Liver (tissue), 9 donors: Measurements from ENCODE around the gene PLS3. TPM values are rescaled to one million over a fixed set of nuclear protein-coding genes. Genes with fewer than 3 reads are reported as not detected.

ENCODE experiments used
- DNase-seq: peaks from one replicate; pipeline ENCODE4 v3.0.0-alpha.2; 2017; ENCODE audit warnings: low spot score
- H3K27ac ChIP-seq, 2 donors: one replicate each; pipeline ENCODE4 v1.7.0; 2013; ENCODE audit warnings: inconsistent platforms in 2 of 2, low read length in 2 of 2, control low read depth in 1 of 2, low read depth in 1 of 2, mild to moderate bottlenecking in 1 of 2
- H3K27me3 ChIP-seq, 4 donors: one replicate each; pipeline versions ENCODE4 v1.6.1 to v1.7.0; 2013; ENCODE audit warnings: low read length in 3 of 4, inconsistent platforms in 1 of 4, mild to moderate bottlenecking in 1 of 4, moderate library complexity in 1 of 4; ENCODE audit not compliant: control insufficient read depth in 4 of 4, insufficient read depth in 4 of 4
- H3K36me3 ChIP-seq, 4 donors: one replicate each; pipeline versions ENCODE4 v1.6.1 to v1.7.0; 2013; ENCODE audit warnings: low read length in 3 of 4, mild to moderate bottlenecking in 3 of 4, low read depth in 1 of 4, moderate library complexity in 1 of 4; ENCODE audit not compliant: control insufficient read depth in 4 of 4, insufficient read depth in 3 of 4
- H3K4me1 ChIP-seq, 4 donors: one replicate each; pipeline versions ENCODE4 v1.6.1 to v1.7.0; 2013; ENCODE audit warnings: low read length in 3 of 4, mild to moderate bottlenecking in 3 of 4, moderate library complexity in 1 of 4; ENCODE audit not compliant: control insufficient read depth in 4 of 4, insufficient read depth in 4 of 4
- H3K4me3 ChIP-seq, 3 donors: one replicate each; pipeline versions ENCODE4 v1.6.1 to v1.7.0; 2013; ENCODE audit warnings: low read length in 3 of 3, control low read depth in 1 of 3, low read depth in 1 of 3, mild to moderate bottlenecking in 1 of 3
- H3K9ac ChIP-seq, 2 donors: one replicate each; pipeline ENCODE4 v1.7.0; 2013; ENCODE audit warnings: low read length in 2 of 2, mild to moderate bottlenecking in 2 of 2, moderate library complexity in 2 of 2, control low read depth in 1 of 2, low read depth in 1 of 2
- H3K9me3 ChIP-seq, 4 donors: one replicate each; pipeline versions ENCODE4 v1.6.1 to v1.7.0; 2013; ENCODE audit warnings: low read length in 3 of 4; ENCODE audit not compliant: control insufficient read depth in 4 of 4
- HNF4A ChIP-seq, 2 donors: conservative IDR thresholded peaks; 2 replicates each; pipeline ENCODE4 v1.6.1; 2016; ENCODE audit warnings: antibody characterized with exemption in 2 of 2, mild to moderate bottlenecking in 2 of 2
- HNF4G ChIP-seq: IDR thresholded peaks from 2 replicates; pipeline ENCODE4 v1.6.1; 2016; ENCODE audit warnings: antibody characterized with exemption
- NR2F2 ChIP-seq: IDR thresholded peaks from 2 replicates; pipeline ENCODE4 v1.6.1; 2016; ENCODE audit warnings: antibody characterized with exemption
- RAD21 ChIP-seq, 2 donors: IDR thresholded peaks; 2 replicates each; pipeline ENCODE4 v1.6.1; 2016; ENCODE audit warnings: antibody characterized with exemption in 2 of 2, mild to moderate bottlenecking in 2 of 2
- SP1 ChIP-seq: IDR thresholded peaks from 2 replicates; pipeline ENCODE4 v1.6.1; 2018; ENCODE audit warnings: antibody characterized with exemption, mild to moderate bottlenecking
- TAF1 ChIP-seq: conservative IDR thresholded peaks from 2 replicates; pipeline ENCODE4 v1.6.1; 2016; ENCODE audit warnings: antibody characterized with exemption, mild to moderate bottlenecking
- WGBS: extraction: QIAGEN DNeasy Blood & Tissue Kit; methylation state at CpG from one replicate; pipeline ENCODE4 v1.1.7; 2013; 5-methylcytosine and 5-hydroxymethylcytosine counted together
- polyA plus RNA-seq, 2 donors: library from polyadenylated mRNA; stranded (reverse) in 1 of 2; unstranded in 1 of 2; fragments of 200-250 nt in 1 of 2; fragments of >200 nt in 1 of 2; fragmentation: Nextera tagmentation in 1 of 2; extraction: Ambion mirVana in 1 of 2; gene quantifications; one replicate each; pipeline versions ENCODE4 v1.2.1 to v1.2.3, GENCODE V29; 2013 to 2015
- total RNA-seq, 2 donors: library from RNA; depleted of rRNA; stranded (reverse); fragments of >200 nt; gene quantifications; one replicate each; pipeline ENCODE4 v1.2.3, GENCODE V29; 2014
- TF ChIP-seq, protein P1 (sequence below): IDR thresholded peaks from 2 replicates; pipeline ENCODE4 v1.6.1; 2016; ENCODE audit warnings: antibody characterized with exemption
- TF ChIP-seq, protein P2 (sequence below): fragments of 150-350 bp; IDR thresholded peaks from 2 replicates; pipeline ENCODE4 v1.5.1; 2017; ENCODE audit warnings: improper control_type of control experiment, low read depth, low read length; ENCODE audit not compliant: missing input control
- TF ChIP-seq, protein P3 (sequence below): IDR thresholded peaks from 2 replicates; pipeline ENCODE4 v1.6.1; 2016; ENCODE audit warnings: antibody characterized with exemption
- donor health status: healthy.
- donor health status: healthy.
- donor health status: healthy.
- donor health status: healthy.
- donor health status: healthy.

The PLS3 gene
- total and polyA plus RNA-seq, 4 donors, result 56.3 to 119 (median 71.6) TPM

DNA sequence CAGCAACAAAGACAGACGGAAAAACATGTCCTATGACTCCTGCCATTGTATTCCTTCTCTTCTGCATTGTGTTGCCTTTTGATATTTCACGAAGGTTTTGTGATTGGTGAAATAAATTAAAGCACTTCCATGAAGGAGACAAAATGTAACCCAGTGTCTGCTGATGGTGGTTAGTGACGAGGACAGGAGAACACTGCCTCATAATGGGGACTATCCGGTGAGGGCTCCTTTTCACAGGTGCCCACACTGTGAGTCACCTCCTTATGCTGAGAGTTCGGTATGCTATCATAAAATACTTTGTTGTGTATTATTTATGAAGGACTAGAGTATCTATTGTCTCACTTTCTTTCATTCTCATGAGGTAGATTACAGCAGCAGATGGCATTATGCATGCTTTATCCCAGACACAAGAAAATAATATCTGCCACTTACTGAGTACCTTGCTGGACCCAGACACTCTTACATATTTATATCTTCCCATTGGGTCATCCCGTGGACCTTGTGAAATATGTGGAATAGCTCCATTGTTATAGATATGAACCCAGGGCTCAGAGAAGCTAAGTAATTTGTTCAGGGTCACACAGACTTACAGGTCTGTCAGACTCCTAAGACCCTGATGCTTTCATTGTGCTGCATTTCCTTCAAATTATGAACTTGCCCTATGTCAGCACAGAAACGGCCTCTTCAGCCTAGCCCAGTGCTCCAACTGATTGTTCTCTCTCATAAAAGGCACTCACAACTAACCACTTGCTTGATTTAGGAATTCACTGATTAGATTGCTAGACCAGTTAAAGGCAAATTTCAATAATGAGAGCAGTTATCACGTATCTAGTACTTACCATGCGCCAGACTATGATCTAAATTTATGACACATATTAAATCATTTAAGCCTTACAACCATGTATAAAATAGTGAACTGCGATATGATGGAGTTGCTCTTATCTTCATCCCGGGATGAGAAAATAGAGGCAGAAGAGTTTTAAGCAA is 31.2 kb downstream of the PLS3 start:
- WGBS, result 82% methylated on average over 11 of the region's 11 CpGs
- DNase-seq, result no peak
- TF ChIP-seq RAD21 (IDR thresholded peaks at IDR 0.05), result no peak
- TF ChIP-seq, protein P1, sequence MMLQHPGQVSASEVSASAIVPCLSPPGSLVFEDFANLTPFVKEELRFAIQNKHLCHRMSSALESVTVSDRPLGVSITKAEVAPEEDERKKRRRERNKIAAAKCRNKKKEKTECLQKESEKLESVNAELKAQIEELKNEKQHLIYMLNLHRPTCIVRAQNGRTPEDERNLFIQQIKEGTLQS, result no peak
- TF ChIP-seq, protein P2, sequence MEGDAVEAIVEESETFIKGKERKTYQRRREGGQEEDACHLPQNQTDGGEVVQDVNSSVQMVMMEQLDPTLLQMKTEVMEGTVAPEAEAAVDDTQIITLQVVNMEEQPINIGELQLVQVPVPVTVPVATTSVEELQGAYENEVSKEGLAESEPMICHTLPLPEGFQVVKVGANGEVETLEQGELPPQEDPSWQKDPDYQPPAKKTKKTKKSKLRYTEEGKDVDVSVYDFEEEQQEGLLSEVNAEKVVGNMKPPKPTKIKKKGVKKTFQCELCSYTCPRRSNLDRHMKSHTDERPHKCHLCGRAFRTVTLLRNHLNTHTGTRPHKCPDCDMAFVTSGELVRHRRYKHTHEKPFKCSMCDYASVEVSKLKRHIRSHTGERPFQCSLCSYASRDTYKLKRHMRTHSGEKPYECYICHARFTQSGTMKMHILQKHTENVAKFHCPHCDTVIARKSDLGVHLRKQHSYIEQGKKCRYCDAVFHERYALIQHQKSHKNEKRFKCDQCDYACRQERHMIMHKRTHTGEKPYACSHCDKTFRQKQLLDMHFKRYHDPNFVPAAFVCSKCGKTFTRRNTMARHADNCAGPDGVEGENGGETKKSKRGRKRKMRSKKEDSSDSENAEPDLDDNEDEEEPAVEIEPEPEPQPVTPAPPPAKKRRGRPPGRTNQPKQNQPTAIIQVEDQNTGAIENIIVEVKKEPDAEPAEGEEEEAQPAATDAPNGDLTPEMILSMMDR, result no peak
- H3K4me1 ChIP-seq, result peaks cover 0 to 22% (median 14%) of the 10 kb centered on the region in 4 donors
- H3K27ac ChIP-seq, result no peak overlapping the region
- no peaks in the 10 kb centered on the region for H3K27me3 ChIP-seq
- no peaks in the 10 kb centered on the region for H3K36me3 ChIP-seq
- no peak overlapping the region for H3K4me3 ChIP-seq
- H3K9me3 ChIP-seq, result no peaks in the 10 kb centered on the region
- no peak overlapping the region for H3K9ac ChIP-seq

DNA sequence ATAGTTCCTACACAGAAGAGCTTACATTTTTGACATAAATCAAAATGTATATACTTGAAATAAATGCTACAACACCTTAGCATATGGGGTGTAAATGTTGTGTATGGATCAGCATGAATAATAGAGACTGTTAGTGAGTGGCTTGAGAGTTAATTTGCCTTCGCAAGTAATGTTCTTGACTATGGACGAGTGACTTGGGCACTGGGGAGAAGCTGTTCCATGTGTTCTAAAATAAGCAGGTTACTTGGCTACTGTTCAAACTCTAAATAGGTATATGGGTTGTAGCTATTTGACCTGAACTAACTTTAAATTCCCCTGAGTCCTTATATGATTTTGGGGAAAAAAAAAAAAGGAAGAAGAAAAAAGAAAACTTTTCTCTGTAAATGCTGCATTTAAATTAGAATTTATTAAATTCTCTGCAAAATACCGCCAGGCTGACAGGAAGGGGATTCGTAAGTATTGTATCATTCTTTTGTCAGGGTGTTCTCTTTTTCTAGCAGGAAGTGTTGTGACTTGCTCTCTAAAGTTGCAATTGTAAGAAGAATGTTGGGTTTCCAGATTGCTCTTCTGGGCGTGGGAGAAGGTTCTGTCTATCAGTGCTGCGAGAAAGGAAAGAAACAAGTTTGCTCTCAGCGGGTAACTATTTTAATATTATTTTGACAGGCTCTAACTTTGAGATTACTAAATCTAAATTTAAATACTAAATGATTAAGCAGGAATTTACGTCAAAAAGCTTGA is 32.2 kb downstream of the PLS3 start:
- Histone ChIP-seq H3K27ac (peak overlapping the region in 1 of 2 donors; percentile 3), H3K4me3 (no peak overlapping the region), H3K27me3 (no peaks in the 10 kb centered on the region), H3K9ac (peak overlapping the region in 1 of 2 donors; percentile 31), H3K4me1 (peaks cover 0 to 20% (median 11%) of the 10 kb centered on the region in 4 donors), H3K9me3 (no peaks in the 10 kb centered on the region), H3K36me3 (no peaks in the 10 kb centered on the region)
- DNase-seq, result no peak
- WGBS, result 60% methylated on average over 8 of the region's 8 CpGs
- peak; percentile 46 for TF ChIP-seq TAF1
- TF ChIP-seq, protein P1, result no peak

DNA sequence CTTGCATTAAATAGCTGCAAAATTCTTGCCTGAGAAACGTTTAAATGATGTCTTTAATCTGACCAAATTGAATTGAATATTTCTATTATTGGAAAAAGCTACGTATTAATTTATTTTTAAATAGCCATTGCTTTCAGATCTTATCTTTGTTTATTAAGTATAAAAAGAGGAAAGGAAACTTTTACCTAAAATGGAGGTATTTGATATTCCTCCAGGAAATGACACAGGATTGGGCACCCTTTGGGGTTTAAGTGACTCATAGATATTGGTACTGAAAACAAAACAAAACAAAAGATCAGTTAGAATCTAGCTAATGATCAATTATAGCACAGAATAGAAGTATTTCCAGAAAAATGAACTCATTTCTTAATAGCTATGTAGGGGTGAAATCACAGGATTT is 34.1 kb downstream of the PLS3 start:
- WGBS, result 74% methylated on average over 2 of the region's 2 CpGs
- H3K27ac ChIP-seq, result peak overlapping the region in 1 of 2 donors; percentile 18
- no peaks in the 10 kb centered on the region for H3K9me3 ChIP-seq
- DNase-seq, result no peak
- no peak overlapping the region for H3K4me3 ChIP-seq
- H3K4me1 ChIP-seq, result peaks cover 0 to 15% (median 7%) of the 10 kb centered on the region in 4 donors
- H3K27me3 ChIP-seq, result no peaks in the 10 kb centered on the region
- no peak overlapping the region for H3K9ac ChIP-seq
- no peaks in the 10 kb centered on the region for H3K36me3 ChIP-seq
- no peak for TF ChIP-seq TAF1
- no peak for TF ChIP-seq NR2F2
- TF ChIP-seq HNF4G, result no peak
- TF ChIP-seq HNF4A (conservative IDR thresholded peaks at IDR 0.05), result no peak
- TF ChIP-seq SP1, result no peak
- TF ChIP-seq, protein P3, sequence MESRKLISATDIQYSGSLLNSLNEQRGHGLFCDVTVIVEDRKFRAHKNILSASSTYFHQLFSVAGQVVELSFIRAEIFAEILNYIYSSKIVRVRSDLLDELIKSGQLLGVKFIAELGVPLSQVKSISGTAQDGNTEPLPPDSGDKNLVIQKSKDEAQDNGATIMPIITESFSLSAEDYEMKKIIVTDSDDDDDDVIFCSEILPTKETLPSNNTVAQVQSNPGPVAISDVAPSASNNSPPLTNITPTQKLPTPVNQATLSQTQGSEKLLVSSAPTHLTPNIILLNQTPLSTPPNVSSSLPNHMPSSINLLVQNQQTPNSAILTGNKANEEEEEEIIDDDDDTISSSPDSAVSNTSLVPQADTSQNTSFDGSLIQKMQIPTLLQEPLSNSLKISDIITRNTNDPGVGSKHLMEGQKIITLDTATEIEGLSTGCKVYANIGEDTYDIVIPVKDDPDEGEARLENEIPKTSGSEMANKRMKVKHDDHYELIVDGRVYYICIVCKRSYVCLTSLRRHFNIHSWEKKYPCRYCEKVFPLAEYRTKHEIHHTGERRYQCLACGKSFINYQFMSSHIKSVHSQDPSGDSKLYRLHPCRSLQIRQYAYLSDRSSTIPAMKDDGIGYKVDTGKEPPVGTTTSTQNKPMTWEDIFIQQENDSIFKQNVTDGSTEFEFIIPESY, result no peak
